GM11168 (cell line): ENCODE results near the gene TNFRSF1B.

Source experiments
- in situ Hi-C: fragments of 300-500 bp; cut with MboI; formaldehyde crosslinking; loops from one replicate; pipeline ENCODE4 v1.12.0; 2022; ENCODE audit warnings: low sequenced_read_pairs; ENCODE audit not compliant: unreplicated experiment

Gene TNFRSF1B

GRCh38 chr1:12153181-12153785 is 13.5 kb upstream of the TNFRSF1B start:
- in situ Hi-C loops = no loop called here

DNA sequence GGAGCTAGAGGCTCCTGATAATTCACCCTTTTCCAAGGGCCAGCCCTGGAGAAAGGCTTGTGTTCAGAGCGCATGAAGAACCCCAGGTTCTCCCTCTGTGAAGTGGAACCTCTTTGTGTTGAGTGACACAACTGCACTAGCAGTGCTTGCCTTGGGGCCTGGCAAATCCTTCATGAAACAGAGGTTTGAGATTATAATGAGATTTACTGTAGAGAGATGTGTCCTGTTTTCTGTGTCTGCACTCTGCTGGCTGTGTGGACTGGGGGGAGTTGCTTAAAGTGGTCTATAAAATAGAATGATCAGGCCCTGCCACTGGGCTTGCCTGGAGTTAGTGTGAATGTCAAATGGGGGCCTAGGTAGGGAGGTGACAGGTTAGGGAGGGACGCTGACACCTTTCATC is 11.5 kb upstream of the TNFRSF1B start:
- in situ Hi-C loops = no loop called here

DNA sequence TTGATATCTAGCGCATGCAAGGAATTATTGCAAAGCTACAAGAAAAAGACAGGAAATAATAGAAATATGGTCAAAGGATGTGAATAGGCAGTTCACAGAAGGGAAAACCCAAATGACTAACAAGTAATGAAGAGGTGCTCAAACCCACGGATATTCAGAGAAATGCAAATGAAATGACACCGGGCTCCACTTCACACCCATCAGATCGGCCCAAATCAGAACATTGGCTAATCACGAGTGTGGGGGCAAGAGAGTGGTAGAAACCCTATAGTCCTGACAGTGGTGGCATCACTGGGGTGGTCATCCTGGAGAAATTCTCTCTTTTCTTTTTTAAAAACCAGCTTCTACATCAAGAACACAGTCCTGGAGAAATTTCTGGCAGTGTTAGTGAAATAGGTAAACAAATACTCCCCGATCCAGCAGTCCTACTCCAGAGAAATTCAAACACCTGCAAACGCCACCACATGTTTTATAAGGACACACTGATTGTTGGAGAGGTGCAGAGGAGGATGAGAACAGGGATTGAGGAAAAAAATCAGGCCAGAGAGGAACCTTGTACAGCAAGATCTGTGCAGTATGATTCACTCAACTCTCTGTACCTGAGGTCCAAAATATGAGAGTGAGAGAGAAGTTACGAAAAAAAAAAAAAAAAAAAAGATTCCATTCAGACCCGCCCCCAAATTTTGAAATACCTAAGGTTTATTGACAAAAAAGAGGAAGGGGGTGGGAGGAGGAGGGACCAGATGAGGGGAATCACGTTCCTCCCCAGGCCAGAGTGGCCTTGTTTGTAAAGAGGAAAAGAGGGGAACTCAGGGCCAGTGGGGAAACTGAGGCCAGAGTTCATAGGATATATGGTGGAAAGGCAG is 9.2 kb upstream of the TNFRSF1B start:
- in situ Hi-C loops = no loop called here

DNA sequence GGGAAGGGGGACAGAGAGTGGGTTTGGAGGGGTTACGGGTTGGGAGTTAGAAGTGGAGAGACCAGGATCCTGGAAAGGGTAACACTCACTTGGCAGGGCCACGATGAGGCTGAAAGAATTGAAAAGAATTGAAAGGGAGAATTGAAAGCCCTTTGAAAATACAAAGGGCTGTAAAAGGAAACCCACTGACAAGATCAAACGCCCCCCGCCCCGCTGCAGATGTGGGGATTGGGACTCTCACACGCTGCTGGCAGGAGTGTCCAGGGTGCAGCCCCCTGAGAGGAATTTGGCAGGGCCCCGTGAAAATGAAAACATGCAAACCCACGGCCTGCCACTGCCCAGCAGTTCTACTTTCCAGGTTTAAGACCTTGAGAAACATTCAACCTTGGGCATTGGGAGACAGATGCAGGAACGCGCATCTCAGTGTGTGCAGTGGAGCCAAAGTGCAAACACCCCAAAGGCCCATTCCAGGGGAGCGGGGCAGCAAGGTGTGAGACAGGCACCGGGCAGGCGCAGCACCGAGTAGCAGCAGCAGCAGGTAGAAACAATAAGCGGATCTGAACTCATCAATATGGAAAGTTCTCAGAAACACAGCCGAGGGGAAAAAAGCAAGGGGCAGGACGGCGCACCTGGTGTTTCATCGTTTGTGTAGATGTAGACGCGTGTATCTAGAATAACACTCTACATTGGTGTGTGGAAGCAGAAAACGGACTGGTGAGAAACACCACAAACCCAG is 8.3 kb upstream of the TNFRSF1B start:
- in situ Hi-C loops = no loop called here

DNA sequence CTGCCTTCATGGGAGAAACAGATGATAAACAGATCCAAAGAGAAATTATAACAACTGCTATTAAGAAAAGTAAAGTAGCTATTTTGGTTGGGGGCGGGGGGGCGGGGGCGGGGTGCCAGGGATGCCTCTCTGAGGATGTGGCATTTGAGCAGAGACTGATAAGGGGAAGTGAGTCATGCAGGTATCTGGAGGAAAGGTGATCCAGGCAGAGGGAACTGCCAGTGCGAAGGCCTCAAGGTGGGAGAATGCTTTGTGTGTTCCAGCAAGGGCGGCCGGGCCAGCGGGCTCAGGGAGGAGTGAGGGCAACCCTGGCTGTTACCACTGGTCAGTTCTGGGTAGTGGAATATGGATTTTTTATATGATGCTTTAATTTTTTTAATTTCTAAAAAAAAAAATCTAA is 7.0 kb upstream of the TNFRSF1B start:
- in situ Hi-C loops = no loop called here

DNA sequence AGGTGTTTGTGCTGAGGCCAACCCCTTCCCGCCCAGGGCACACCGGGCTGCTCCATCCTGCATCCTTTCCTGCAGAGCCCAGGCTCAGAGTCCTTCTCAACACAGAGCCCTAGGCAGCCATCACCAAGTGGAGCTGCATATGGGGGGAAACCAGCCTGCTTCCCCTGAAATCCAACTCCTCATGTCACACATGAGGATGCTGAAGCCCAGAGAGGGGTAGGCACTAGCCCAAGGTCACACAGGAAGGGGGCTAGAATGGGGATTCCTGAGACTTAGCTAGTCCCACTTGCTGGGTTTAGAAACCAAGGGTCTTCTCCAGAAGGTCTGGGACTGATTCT is 5.5 kb upstream of the TNFRSF1B start:
- in situ Hi-C loops = no loop called here

DNA sequence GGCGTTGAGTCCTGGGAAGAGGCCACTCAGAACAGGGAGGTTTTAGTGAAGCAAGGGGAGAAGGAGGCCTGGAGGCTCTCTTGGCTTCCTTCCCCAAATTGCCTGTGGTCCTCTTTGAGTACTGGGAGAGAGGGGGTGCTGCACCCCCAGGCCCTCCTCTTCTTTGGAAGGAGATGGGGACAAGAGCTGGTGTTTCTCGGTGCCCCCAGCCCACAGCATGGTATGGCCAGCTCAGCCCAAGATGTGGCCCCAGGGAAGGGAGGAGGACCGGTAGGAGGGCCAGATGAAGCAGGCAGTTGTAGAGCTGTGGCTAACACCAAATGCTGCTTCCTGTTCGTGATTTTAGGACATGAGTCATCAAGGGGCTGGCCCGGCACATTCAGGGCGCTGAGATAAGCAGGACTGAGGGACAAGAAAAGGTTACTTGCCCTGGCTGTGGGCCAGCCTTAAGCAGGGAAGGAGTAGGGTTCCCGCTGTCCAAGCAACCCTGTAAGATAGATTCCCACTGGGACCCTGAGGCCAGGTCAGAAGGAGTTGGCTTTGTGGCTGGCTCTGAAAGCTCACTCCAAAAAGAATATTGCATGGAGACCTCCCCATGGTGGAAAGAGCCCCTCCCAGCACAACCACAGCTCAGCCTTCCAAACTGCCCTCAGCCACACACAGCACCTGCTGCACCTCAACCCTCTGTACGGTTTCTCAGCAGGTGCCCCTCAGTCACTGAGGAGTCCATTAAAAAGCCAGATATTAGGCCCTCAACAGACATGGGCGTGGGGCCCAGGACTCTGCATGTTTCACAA is 4.9 kb upstream of the TNFRSF1B start:
- in situ Hi-C loops = no loop called here

DNA sequence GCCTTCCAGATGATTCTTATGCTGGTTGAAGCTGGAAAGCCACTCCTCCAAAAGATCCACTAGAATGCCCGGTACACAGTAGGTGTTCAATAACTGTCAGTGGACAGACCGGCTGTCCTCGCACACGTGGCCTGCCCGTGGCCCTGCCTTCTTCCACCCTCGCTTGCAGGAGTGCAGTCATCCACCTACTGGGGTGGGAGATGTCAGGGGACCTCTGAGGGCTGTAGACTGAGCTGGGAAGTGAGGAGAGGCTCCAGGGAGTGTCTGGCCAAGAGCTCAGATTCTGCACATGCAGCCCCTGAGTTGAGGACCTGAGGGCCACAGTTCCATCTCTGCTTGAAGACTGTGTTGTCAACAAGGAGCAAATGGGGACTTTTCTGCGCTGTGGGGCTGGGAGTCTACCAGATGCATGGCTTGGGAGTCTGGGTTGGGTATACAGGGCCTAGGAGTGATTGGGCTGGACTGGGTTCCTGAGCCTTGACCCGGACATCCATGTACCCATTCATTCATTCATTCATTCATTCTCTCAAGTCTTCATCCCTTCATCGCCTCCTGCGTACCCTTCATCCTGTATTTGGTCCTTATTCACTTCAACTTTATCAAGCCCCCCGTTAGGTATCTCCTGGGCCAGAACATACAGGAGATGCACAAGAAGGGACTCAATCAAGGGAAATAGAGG is 4.2 kb upstream of the TNFRSF1B start:
- in situ Hi-C loops = no loop called here

GRCh38 chr1:12163210-12163609 is 3.6 kb upstream of the TNFRSF1B start:
- in situ Hi-C loops = no loop called here

- in situ Hi-C loops = no loop called here
Observed at GRCh38 chr1:12164210-12164609, 2.6 kb upstream of the TNFRSF1B start.

GRCh38 chr1:12165342-12165741 is 1.4 kb upstream of the TNFRSF1B start:
- in situ Hi-C loops = no loop called here

DNA sequence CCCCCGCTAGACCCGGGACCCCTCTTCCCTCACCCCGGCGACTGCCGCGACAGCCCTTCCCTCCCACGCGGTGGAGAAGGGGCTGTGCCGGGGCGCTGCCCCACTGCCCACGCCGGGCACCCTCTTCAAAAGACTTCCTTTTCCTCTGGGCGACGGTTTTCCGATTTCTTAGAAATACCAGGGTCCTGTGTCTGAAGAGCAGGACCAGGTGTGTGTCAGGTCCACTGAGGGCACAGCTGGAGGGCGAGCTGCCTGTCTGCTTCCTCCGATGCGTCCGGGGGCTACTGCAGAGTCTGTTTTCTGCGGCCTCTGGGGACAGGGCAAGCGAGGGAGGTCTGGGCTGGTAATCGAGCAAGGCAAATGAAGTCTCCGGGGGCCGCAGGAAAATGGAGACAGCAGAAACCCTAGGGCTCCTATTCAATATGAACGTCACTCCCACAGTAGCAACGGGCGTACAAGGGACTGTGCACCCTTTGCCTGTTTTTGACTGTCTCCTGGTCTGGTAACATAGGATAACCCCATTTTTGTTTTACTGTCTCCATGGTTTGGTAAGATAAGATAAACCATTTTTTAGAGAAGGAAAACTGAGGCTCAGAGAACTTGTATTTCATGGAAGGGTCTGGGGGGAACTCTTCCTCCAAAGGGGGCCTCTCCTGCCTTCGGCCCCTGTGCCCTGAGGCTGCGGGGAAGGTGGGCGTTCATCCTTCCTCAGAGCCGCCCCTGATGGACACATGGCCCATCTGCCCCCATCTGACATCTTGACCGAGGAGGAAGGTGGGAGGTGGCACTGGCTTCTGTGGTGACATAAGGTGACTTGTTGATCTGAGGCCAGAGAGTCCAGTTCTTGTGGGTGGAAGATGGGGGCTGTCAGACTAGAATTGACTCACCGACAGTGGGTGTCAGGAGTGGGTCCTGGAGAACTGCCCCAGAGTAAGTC is 970 bp downstream of the TNFRSF1B start:
- in situ Hi-C loops = no loop called here

- in situ Hi-C loops = no loop called here
Observed at GRCh38 chr1:12168451-12169160, 1.8 kb downstream of the TNFRSF1B start.

- in situ Hi-C loops = no loop called here
Observed at GRCh38 chr1:12169442-12170135, 2.8 kb downstream of the TNFRSF1B start.

DNA sequence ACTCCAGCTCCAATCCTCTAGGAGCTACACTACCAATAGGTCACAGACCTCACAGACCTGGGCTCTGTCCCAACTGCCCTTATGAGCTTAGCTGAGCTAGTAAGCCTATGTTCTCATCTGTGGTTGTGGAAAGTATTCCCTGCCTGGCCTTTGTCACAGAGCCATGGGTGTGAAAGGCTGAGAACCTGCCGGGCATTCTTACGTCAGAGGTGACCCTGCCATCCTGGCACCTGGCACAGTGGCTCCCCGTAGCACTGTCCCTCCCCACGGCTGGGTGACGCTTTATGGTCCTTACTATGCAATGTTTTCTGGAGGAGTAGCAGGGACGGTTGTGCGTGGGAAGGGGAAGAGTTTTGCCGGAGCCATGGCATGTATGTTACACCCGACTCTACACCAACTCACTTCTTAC is 3.5 kb downstream of the TNFRSF1B start:
- in situ Hi-C loops = no loop called here

DNA sequence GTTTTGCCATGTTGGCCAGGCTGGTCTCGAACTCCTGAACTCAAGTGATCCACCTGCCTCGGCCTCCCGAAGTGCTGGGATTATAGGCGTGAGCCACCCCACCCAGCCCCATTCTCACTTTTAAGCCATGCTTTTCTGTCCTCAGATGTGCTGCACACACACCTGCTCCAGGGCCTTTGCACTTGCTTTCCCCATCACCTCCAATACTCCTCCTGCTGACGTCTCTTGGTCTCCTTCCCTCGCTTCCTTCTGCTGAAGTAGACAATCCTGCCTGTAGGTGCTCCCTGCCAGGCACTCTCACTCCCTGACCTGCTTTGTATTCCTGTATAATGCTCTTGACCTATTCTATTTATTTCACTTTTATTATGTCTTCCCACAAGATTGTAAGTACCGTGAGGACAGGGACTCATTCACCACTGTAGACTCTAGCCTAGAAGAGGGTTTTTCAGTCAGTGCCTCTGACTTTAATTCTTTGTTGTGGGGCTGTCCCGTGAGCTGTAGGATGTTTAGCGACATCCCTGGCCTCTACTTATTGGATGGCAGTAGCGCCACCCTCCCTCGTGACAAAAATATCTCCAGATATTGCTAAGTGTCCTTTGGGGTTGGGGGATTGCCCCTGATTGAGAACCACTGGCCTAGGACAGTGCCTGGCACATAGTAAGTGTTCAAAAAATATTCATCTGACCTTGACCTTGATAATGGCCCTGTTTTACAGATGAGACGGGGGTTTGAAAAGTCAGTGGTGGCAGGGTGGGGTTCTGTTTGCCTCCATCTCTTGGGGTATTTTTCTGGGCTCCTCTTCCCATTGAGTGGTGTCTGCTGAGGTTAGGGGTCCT is 4.6 kb downstream of the TNFRSF1B start:
- in situ Hi-C loops = no loop called here
